ENCODE data around the gene ACOT9. TPM values are rescaled to one million over a fixed set of nuclear protein-coding genes. Genes with fewer than 3 reads are reported as not detected.

ACOT9 gene
- polyA plus RNA-seq, 2 of the 4 experiments (the other 2 are of a cell fraction), result 87.0 to 110 TPM

GRCh38 chrX:23670528-23670927 lies 72.5 kb downstream of the ACOT9 start:
- ATAC-seq (no peak), DNase-seq (ENCODE audit: low read depth in 1 of 2, low spot score in 1 of 2) (no peak), FAIRE-seq (peak; percentile 72)
- POLR2A ChIA-PET, result no interaction called here
- WGBS (ENCODE audit: missing lambda C conversion rate), result 94% methylated on average over 1 of the region's 1 CpG
- Histone ChIP-seq H3K4me2 (no peak overlapping the region), H3K27ac (no peak overlapping the region), H3K4me1 (peaks cover 6% of the 10 kb centered on the region), H3K9me3 (no peaks in the 10 kb centered on the region), H3K4me3 (no peak overlapping the region)
- TF ChIP-seq MAZ (IDR thresholded peaks at IDR 0.05; ENCODE audit: borderline replicate concordance, low read depth, low read length), result no peak
- no peak for TF ChIP-seq HMGXB4 (CRISPR knock-in tag; IDR thresholded peaks at IDR 0.05; ENCODE audit: borderline replicate concordance)
- TF ChIP-seq CHD4 (IDR thresholded peaks at IDR 0.05; ENCODE audit: borderline replicate concordance), result no peak
- TF ChIP-seq KDM5A (IDR thresholded peaks at IDR 0.05), result no peak
- TF ChIP-seq POLR2A (IDR thresholded peaks at IDR 0.05; ENCODE audit: low read length), result no peak
- no peak for TF ChIP-seq PBX3 (IDR thresholded peaks at IDR 0.05)
- no peak for TF ChIP-seq HDAC2 (IDR thresholded peaks at IDR 0.05)
- TF ChIP-seq PHF8 (IDR thresholded peaks at IDR 0.05; ENCODE audit: borderline replicate concordance, low read depth), result no peak
- no peak for TF ChIP-seq CEBPB (IDR thresholded peaks at IDR 0.05)
- TF ChIP-seq HOXB13 (CRISPR knock-in tag; IDR thresholded peaks at IDR 0.05; ENCODE audit: low read depth), result no peak
- no peak for TF ChIP-seq TP53 (CRISPR knock-in tag; IDR thresholded peaks at IDR 0.05)
- no peak for TF ChIP-seq RFX5 (IDR thresholded peaks at IDR 0.05)
- no peak for TF ChIP-seq KDM1A (IDR thresholded peaks at IDR 0.05; ENCODE audit: low read depth)
- TF ChIP-seq TFCP2L1 (CRISPR knock-in tag; IDR thresholded peaks at IDR 0.05), result no peak
- TF ChIP-seq RCOR1 (IDR thresholded peaks at IDR 0.05; ENCODE audit: low read depth, low read length), result no peak
- no peak for TF ChIP-seq CBX8 (IDR thresholded peaks at IDR 0.05)
- no peak for TF ChIP-seq NFE2L2 (conservative IDR thresholded peaks at IDR 0.05; ENCODE audit: low read length)
- TF ChIP-seq ESRRA (IDR thresholded peaks at IDR 0.05; ENCODE audit: borderline replicate concordance, low read length), result no peak
- TF ChIP-seq HOXA7 (CRISPR knock-in tag; IDR thresholded peaks at IDR 0.05), result no peak
- no peak for TF ChIP-seq CTCF (IDR thresholded peaks at IDR 0.05)
- CTCF ChIA-PET, result no interaction called here

- WGBS (ENCODE audit: missing lambda C conversion rate), result 7% methylated on average over 3 of the region's 3 CpGs
- DNase-seq (ENCODE audit: low read depth in 1 of 2, low spot score in 1 of 2) (no peak), ATAC-seq (no peak), FAIRE-seq (no peak)
- Histone ChIP-seq H3K4me2 (peak overlapping the region; percentile 84), H3K4me3 (peak overlapping the region; percentile 81), H3K9me3 (no peaks in the 10 kb centered on the region), H3K27ac (peak overlapping the region; percentile 93 to 97), H3K4me1 (peaks cover 6% of the 10 kb centered on the region)
- ChIA-PET CTCF (no interaction called here), POLR2A (no interaction called here)
- TF ChIP-seq ESRRA (IDR thresholded peaks at IDR 0.05; ENCODE audit: borderline replicate concordance, low read length) (no peak), HDAC2 (IDR thresholded peaks at IDR 0.05) (no peak), CEBPB (IDR thresholded peaks at IDR 0.05) (no peak), KDM1A (IDR thresholded peaks at IDR 0.05; ENCODE audit: low read depth) (no peak), CHD2 (IDR thresholded peaks at IDR 0.05; ENCODE audit: low read length, partially characterized antibody) (no peak), POLR2A (IDR thresholded peaks at IDR 0.05; ENCODE audit: low read length) (no peak), RAD21 (conservative IDR thresholded peaks at IDR 0.05 in 1 of 2, IDR thresholded peaks at IDR 0.05 in 1 of 2) (no peak), KDM5A (IDR thresholded peaks at IDR 0.05) (no peak), CBX8 (IDR thresholded peaks at IDR 0.05) (no peak), TFCP2L1 (CRISPR knock-in tag; IDR thresholded peaks at IDR 0.05) (no peak), FOSB (CRISPR knock-in tag; IDR thresholded peaks at IDR 0.05) (no peak), RARB (CRISPR knock-in tag; IDR thresholded peaks at IDR 0.05) (no peak), PHF8 (IDR thresholded peaks at IDR 0.05; ENCODE audit: borderline replicate concordance, low read depth) (no peak), PBX3 (IDR thresholded peaks at IDR 0.05) (no peak), FOXS1 (CRISPR knock-in tag; IDR thresholded peaks at IDR 0.05) (no peak), ATOH8 (CRISPR knock-in tag; IDR thresholded peaks at IDR 0.05; ENCODE audit: low read depth) (no peak), GATA3 (IDR thresholded peaks at IDR 0.05; ENCODE audit: borderline replicate concordance) (no peak)
Measured at GRCh38 chrX:23668335-23668734, 74.7 kb downstream of the ACOT9 start.
